ENCODE data around the gene GADD45GIP1.

DNA sequence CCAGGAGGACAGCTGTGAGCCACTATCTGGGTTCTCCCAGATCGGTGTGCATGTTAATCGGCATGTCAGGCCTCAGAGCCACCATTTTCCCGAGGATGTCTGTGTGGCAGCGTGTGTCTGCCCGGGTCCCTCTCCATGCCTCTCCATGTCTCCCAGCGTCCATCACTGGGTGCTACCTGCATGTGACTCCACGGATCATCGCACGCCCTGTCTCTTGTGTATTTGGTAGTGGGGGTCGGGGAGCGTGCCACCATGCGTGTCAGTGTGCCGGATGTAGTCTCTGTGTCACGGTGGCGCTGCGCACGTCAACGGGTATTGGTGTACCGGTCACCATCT lies 44.1 kb upstream of the GADD45GIP1 start:
- TF ChIP-seq CTCF (IDR thresholded peaks at IDR 0.05) (no peak), EP300 (IDR thresholded peaks at IDR 0.05; ENCODE audit: low read depth) (no peak), POLR2A (IDR thresholded peaks at IDR 0.05) (no peak), POLR2AphosphoS5 (IDR thresholded peaks at IDR 0.05) (no peak)
